ENCODE measurements around the gene AK1. TPM values are rescaled to one million over a fixed set of nuclear protein-coding genes. Genes with fewer than 3 reads are reported as not detected.

AK1 gene
- total RNA-seq, 4 donors from 2014 or later = 29.9 to 65.1 (median 38.7) TPM

GRCh38 chr9:127918183-127919107, 41.0 kb upstream of the AK1 start:
- Histone ChIP-seq H3K27me3 (no peaks in the 10 kb centered on the region), H3K36me3 (peaks cover 0 to 12% (median 0%) of the 10 kb centered on the region in 3 donors), H3K27ac (peak overlapping the region in 3 of 4 donors; percentile 40 to 78 (median 76)), H3K9me3 (no peaks in the 10 kb centered on the region), H3K4me3 (no peak overlapping the region), H3K4me1 (peaks cover 0 to 65% (median 29%) of the 10 kb centered on the region in 4 donors)
- TF ChIP-seq EP300 (IDR thresholded peaks at IDR 0.05) (no peak), CTCF (IDR thresholded peaks at IDR 0.05) (no peak), POLR2A (IDR thresholded peaks at IDR 0.05) (no peak)
- no peak for DNase-seq (ENCODE audit: low spot score in 2 of 2)
- 89 to 92% methylated on average over 8 of the region's 8 CpGs for WGBS, 2 donors

- Histone ChIP-seq H3K27ac (peak overlapping the region; percentile 8 to 78 (median 70)), H3K36me3 (peaks cover 0 to 21% (median 0%) of the 10 kb centered on the region in 3 donors), H3K4me1 (peaks cover 0 to 65% (median 29%) of the 10 kb centered on the region in 4 donors), H3K4me3 (peak overlapping the region in 1 of 4 donors; percentile 74), H3K9me3 (no peaks in the 10 kb centered on the region), H3K27me3 (no peaks in the 10 kb centered on the region)
- DNase-seq (ENCODE audit: low spot score in 2 of 2) = no peak
- TF ChIP-seq CTCF (IDR thresholded peaks at IDR 0.05) (no peak), POLR2A (IDR thresholded peaks at IDR 0.05) (no peak), EP300 (IDR thresholded peaks at IDR 0.05) (no peak)
- WGBS, 2 donors = 56 to 74% methylated on average over 6 of the region's 6 CpGs
Observed at GRCh38 chr9:127917603-127918002, 40.1 kb upstream of the AK1 start.

GRCh38 chr9:127916720-127917581, 39.5 kb upstream of the AK1 start, which contains the start of gene ST6GALNAC4:
ST6GALNAC4 (minus strand) TSS chr9:127917041; CDS start chr9:127916419, 622 bp downstream.
- 1 to 8% methylated on average over 18 to 65 of the region's 71 CpGs for WGBS, 2 donors
- H3K4me1 ChIP-seq = peaks cover 0 to 63% (median 28%) of the 10 kb centered on the region in 4 donors

More at GRCh38 chr9:127916720-127917581, 39.5 kb upstream of the AK1 start, which contains the start of gene ST6GALNAC4:
- H3K36me3 ChIP-seq = peaks cover 0 to 27% (median 0%) of the 10 kb centered on the region in 3 donors
- TF ChIP-seq CTCF (IDR thresholded peaks at IDR 0.05) (no peak), POLR2A (IDR thresholded peaks at IDR 0.05) (peak in 1 of 2 donors; percentile 43), EP300 (IDR thresholded peaks at IDR 0.05) (peak in 1 of 2 donors; percentile 72)
- H3K27me3 ChIP-seq = no peaks in the 10 kb centered on the region
- H3K27ac ChIP-seq = peak within 1 kb of the TSS; percentile 21 to 80 (median 78)
- H3K4me3 ChIP-seq = peak within 1 kb of the TSS; percentile 34 to 74 (median 59)
- peak; percentile 95 to 96 for DNase-seq (ENCODE audit: low spot score in 2 of 2)
- H3K9me3 ChIP-seq = no peaks in the 10 kb centered on the region

Data from tibial nerve (tissue), 4 donors.